ENCODE data around the gene OSBPL8. TPM values are rescaled to one million over a fixed set of nuclear protein-coding genes. Genes with fewer than 3 reads are reported as not detected.

The OSBPL8 gene
- total RNA-seq, 1 experiment from 2014 or later, result 71.1 TPM

- peaks cover 14% of the 10 kb centered on the region for H3K36me3 Mint-ChIP-seq (ENCODE audit: insufficient read depth, unreplicated experiment)
- H3K27me3 Mint-ChIP-seq (ENCODE audit: insufficient read depth, unreplicated experiment), result no peaks in the 10 kb centered on the region
- DNase-seq (ENCODE audit: unreplicated experiment), result no peak
- TF ChIP-seq CTCF (IDR thresholded peaks at IDR 0.05; ENCODE audit: unreplicated experiment), result no peak
- H3K9me3 Mint-ChIP-seq (ENCODE audit: unreplicated experiment), result no peaks in the 10 kb centered on the region
- H3K4me3 Mint-ChIP-seq (ENCODE audit: unreplicated experiment), result no peak overlapping the region
- BruUV-seq (replicated peaks), result no TSS peak
- POLR2A ChIA-PET, result no interaction called here
- intact Hi-C loops (cut with micrococcal nuclease), result no loop called here
- H3K4me1 Mint-ChIP-seq (ENCODE audit: insufficient read depth, unreplicated experiment), result peaks cover 7% of the 10 kb centered on the region
- CTCF ChIA-PET, result interaction anchor here (1.1 kb wide), 1 partner anchor 13 kb away, joined by 3 read pairs; no protein-coding TSS in a partner anchor
- H3K27ac Mint-ChIP-seq (ENCODE audit: low read depth, unreplicated experiment), result no peak overlapping the region
These were observed 256.2 kb downstream of the OSBPL8 start for GRCh38 chr12:76303365-76303764.

Other genes starting within 250 kb of the OSBPL8 start
- 5.9 and 10.2 TPM in 2 replicates for gene BBS10, start 211.4 kb downstream of the OSBPL8 start, total RNA-seq (2022)
- 26.9 and 28.3 TPM in 2 replicates for gene ZDHHC17, start 204.3 kb upstream of the OSBPL8 start, total RNA-seq (2022)